ENCODE results near the gene NOP14. TPM values are rescaled to one million over a fixed set of nuclear protein-coding genes. Genes with fewer than 3 reads are reported as not detected.
"Not testable (repeated sequence)": the region's sequence is repeated elsewhere in the genome, so short reads cannot be mapped to it uniquely, and the experiment has no call there.

NOP14 gene
- total RNA-seq, 4 donors from 2014 or later: 8.6 to 43.0 (median 12.8) TPM

GRCh38 chr4:2994917-2995316, 31.7 kb upstream of the NOP14 start:
- no peak overlapping the region for H3K4me3 ChIP-seq
- WGBS, 2 donors (ENCODE audit: low coverage in 1 of 2): 94% methylated on average over 4 of the region's 4 CpGs
- H3K27ac ChIP-seq: no peak overlapping the region
- no peaks in the 10 kb centered on the region for H3K9me3 ChIP-seq
- in situ Hi-C loops (cut with MboI; ENCODE audit: low pct_ligation_motif_present in 1 of 4, low pct_unique_long_range_greater_than_20kb in 1 of 4, low sequenced_read_pairs in 3 of 4) (no loop called here), intact Hi-C loops (cut with DNase I; ENCODE audit: low total_unique reads) (no loop called here)
- H3K4me1 ChIP-seq: no peaks in the 10 kb centered on the region
- H3K27me3 ChIP-seq: no peaks in the 10 kb centered on the region
- TF ChIP-seq EP300 (IDR thresholded peaks at IDR 0.05; ENCODE audit: low read depth): no peak
- TF ChIP-seq POLR2A (IDR thresholded peaks at IDR 0.05): no peak
- no peak for TF ChIP-seq POLR2AphosphoS5 (IDR thresholded peaks at IDR 0.05)
- TF ChIP-seq, protein P1, sequence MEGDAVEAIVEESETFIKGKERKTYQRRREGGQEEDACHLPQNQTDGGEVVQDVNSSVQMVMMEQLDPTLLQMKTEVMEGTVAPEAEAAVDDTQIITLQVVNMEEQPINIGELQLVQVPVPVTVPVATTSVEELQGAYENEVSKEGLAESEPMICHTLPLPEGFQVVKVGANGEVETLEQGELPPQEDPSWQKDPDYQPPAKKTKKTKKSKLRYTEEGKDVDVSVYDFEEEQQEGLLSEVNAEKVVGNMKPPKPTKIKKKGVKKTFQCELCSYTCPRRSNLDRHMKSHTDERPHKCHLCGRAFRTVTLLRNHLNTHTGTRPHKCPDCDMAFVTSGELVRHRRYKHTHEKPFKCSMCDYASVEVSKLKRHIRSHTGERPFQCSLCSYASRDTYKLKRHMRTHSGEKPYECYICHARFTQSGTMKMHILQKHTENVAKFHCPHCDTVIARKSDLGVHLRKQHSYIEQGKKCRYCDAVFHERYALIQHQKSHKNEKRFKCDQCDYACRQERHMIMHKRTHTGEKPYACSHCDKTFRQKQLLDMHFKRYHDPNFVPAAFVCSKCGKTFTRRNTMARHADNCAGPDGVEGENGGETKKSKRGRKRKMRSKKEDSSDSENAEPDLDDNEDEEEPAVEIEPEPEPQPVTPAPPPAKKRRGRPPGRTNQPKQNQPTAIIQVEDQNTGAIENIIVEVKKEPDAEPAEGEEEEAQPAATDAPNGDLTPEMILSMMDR (IDR thresholded peaks at IDR 0.05): no peak
- H3K36me3 ChIP-seq: no peaks in the 10 kb centered on the region
- no peak for DNase-seq

DNA sequence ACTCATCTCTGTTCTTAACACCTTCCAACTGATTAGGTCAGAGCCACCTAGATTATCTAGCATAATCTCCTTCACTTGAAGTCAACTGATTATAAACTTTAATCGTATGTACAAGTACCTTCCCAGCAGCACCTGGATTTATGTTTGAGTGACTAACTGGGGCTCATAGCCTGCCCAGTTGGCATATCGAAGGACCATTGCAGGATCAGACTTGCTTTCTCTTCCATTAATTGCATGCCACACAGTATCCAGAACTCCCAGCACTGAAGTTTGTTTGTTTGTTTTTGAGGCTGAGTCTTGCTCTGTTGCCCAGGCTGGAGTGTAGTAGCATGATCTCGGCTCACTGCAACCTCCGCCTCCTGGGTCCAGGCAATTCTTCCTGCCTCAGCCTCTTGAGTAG, 28.0 kb upstream of the NOP14 start:
- DNase-seq: no peak
- TF ChIP-seq EP300 (IDR thresholded peaks at IDR 0.05; ENCODE audit: low read depth) (no peak), POLR2A (IDR thresholded peaks at IDR 0.05) (no peak), POLR2AphosphoS5 (IDR thresholded peaks at IDR 0.05) (no peak)
- TF ChIP-seq, protein P1 (IDR thresholded peaks at IDR 0.05): no peak
- Histone ChIP-seq H3K4me3 (no peak overlapping the region), H3K27ac (no peak overlapping the region), H3K36me3 (no peaks in the 10 kb centered on the region), H3K27me3 (no peaks in the 10 kb centered on the region), H3K4me1 (no peaks in the 10 kb centered on the region), H3K9me3 (no peaks in the 10 kb centered on the region)
- in situ Hi-C loops (cut with MboI; ENCODE audit: low pct_ligation_motif_present in 1 of 4, low pct_unique_long_range_greater_than_20kb in 1 of 4, low sequenced_read_pairs in 3 of 4): no loop called here
- intact Hi-C loops (cut with DNase I; ENCODE audit: low total_unique reads): no loop called here
- 80 to 90% methylated on average over 1 to 4 of the region's 4 CpGs for WGBS, 2 donors (ENCODE audit: low coverage in 1 of 2)

GRCh38 chr4:2983715-2984114, 20.5 kb upstream of the NOP14 start:
- H3K4me1 ChIP-seq; H3K27me3 ChIP-seq; DNase-seq; H3K4me3 ChIP-seq; H3K27ac ChIP-seq; intact Hi-C loops (cut with DNase I; ENCODE audit: low total_unique reads); H3K36me3 ChIP-seq; in situ Hi-C loops (cut with MboI; ENCODE audit: low pct_ligation_motif_present in 1 of 4, low pct_unique_long_range_greater_than_20kb in 1 of 4, low sequenced_read_pairs in 3 of 4); H3K9me3 ChIP-seq: not testable (repeated sequence)
- WGBS, 2 donors (ENCODE audit: low coverage in 1 of 2): 75 to 87% methylated on average over 2 to 7 of the region's 7 CpGs

DNA sequence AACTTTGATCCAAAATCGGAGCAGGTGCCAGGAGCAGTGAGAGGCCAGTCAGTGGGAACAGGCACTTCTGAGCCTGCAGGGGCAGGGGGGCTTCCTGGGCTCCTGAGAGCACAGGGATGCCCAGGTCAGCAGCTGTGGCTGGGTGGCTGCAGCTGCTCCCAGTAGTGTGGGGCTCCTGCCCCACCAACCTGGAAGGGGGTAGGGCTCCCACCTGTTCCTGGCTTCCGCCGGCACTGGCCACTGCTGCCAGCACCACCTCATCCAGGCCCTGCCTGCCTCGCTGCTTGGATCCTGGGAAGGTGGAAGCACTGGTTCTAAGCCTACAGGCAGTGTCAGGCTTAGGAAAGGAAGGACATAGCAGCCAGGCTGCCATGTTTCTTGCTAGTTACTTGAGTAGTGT, 18.8 kb upstream of the NOP14 start:
- no peaks in the 10 kb centered on the region for H3K27me3 ChIP-seq
- H3K9me3 ChIP-seq: peaks cover 0 to 2% of the 10 kb centered on the region in 2 donors
- TF ChIP-seq, protein P1 (IDR thresholded peaks at IDR 0.05): no peak
- TF ChIP-seq EP300 (IDR thresholded peaks at IDR 0.05; ENCODE audit: low read depth) (no peak), POLR2AphosphoS5 (IDR thresholded peaks at IDR 0.05) (no peak), POLR2A (IDR thresholded peaks at IDR 0.05) (no peak)
- 88% methylated on average over 3 of the region's 4 CpGs; no CpG with 5 or more reads in 1 of the 2 donors for WGBS, 2 donors (ENCODE audit: low coverage in 1 of 2)
- no peak overlapping the region for H3K27ac ChIP-seq
- no peaks in the 10 kb centered on the region for H3K4me1 ChIP-seq
- H3K4me3 ChIP-seq: no peak overlapping the region
- intact Hi-C loops (cut with DNase I; ENCODE audit: low total_unique reads) (no loop called here), in situ Hi-C loops (cut with MboI; ENCODE audit: low pct_ligation_motif_present in 1 of 4, low pct_unique_long_range_greater_than_20kb in 1 of 4, low sequenced_read_pairs in 3 of 4) (no loop called here)
- no peaks in the 10 kb centered on the region for H3K36me3 ChIP-seq
- DNase-seq: no peak

GRCh38 chr4:2981256-2981819, 18.1 kb upstream of the NOP14 start:
- in situ Hi-C loops (cut with MboI; ENCODE audit: low pct_ligation_motif_present in 1 of 4, low pct_unique_long_range_greater_than_20kb in 1 of 4, low sequenced_read_pairs in 3 of 4): no loop called here
- Histone ChIP-seq H3K27me3 (no peaks in the 10 kb centered on the region), H3K4me3 (no peak overlapping the region), H3K27ac (no peak overlapping the region), H3K4me1 (no peaks in the 10 kb centered on the region), H3K36me3 (no peaks in the 10 kb centered on the region), H3K9me3 (peaks cover 0 to 2% of the 10 kb centered on the region in 2 donors)
- WGBS, 2 donors (ENCODE audit: low coverage in 1 of 2): 81% methylated on average over 2 of the region's 4 CpGs; no CpG with 5 or more reads in 1 of the 2 donors
- DNase-seq: no peak
- TF ChIP-seq POLR2A (IDR thresholded peaks at IDR 0.05) (no peak), EP300 (IDR thresholded peaks at IDR 0.05; ENCODE audit: low read depth) (no peak), POLR2AphosphoS5 (IDR thresholded peaks at IDR 0.05) (no peak)
- TF ChIP-seq, protein P1 (IDR thresholded peaks at IDR 0.05): no peak
- intact Hi-C loops (cut with DNase I; ENCODE audit: low total_unique reads): no loop called here

Data from transverse colon (tissue), 4 donors.